ENCODE results near the gene ITGB4. TPM values are rescaled to one million over a fixed set of nuclear protein-coding genes. Genes with fewer than 3 reads are reported as not detected.
"Not testable (repeated sequence)": the region's sequence is repeated elsewhere in the genome, so short reads cannot be mapped to it uniquely, and the experiment has no call there.

ITGB4 gene
- total RNA-seq, 1 donor from 2014 or later: 29.0 TPM

- DNase-seq (ENCODE audit: low read depth in 2 of 2): no peak
Measured at GRCh38 chr17:75752802-75753513, 31.7 kb downstream of the ITGB4 start.

DNA sequence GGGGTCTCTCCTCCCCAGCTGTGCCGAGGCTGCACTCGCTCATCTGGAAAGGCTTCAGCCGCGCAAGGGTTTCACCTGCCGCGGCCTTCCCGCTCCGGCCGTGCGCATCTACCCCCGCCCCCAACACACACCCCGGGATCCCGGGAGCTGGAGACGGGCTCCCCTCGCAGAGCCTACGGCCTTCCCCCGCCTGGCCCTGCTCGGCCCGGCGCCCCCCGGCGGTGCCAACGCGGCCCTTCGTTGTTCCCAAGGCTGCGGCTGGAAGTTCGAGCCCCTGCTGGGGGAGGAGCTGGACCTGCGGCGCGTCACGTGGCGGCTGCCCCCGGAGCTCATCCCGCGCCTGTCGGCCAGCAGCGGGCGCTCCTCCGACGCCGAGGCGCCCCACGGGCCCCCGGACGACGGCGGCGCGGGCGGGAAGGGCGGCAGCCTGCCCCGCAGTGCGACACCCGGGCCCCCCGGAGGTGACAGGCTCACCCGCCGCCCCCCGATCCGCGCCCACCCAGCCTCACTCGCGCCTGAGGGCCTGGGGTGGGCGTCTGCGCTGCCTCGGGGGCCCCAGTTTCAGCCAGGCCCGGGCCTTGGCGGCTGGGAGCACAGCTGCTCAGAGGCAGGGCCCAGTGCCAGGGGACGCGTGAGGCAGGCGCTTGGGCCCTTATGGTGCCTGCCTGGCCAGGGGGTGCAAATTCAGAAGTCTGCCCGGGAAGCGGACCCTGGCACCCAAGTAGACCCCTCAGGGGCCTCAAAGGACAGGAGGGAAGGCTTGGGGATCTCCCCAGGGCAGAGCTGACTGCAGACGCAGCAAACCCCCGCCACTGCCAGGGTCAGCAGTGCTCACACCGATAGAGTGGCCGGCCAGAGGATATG, 32.5 kb downstream of the ITGB4 start:
- DNase-seq (ENCODE audit: low read depth in 2 of 2): peak in 1 of 2 donors; percentile 70

- no peak for DNase-seq (ENCODE audit: low read depth in 2 of 2)
Measured at GRCh38 chr17:75754378-75755204, 33.3 kb downstream of the ITGB4 start.

DNA sequence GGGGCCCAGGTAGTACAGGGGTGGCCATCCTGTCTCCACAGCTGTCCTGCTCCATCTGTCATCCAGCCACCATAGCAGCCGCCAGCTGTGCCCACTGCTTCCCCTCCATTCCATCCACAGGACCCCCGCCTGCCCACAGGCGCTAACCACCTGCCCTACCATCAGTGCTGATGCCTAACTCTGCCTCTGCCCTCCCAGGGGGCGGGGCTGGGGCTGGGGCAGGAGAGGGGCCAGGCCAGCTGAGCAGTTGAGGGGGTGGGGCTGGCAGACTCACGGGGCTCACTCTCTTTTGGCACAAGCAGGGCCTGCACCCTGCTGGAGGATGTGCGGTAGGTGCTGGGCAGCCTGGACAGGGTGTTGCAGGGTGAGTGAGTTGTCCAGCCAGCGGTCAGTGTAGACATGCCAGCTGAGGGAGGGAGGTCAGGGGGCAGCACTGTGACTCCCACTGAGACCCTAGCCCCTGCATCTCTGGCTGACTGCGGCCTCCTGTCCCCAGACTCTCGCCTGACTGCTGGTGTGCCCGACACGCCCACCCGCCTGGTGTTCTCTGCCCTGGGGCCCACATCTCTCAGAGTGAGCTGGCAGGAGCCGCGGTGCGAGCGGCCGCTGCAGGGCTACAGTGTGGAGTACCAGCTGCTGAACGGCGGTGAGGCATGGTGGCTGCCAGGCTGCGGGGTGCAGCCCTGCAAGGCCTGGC, 34.1 kb downstream of the ITGB4 start:
- DNase-seq (ENCODE audit: low read depth in 2 of 2): no peak

DNA sequence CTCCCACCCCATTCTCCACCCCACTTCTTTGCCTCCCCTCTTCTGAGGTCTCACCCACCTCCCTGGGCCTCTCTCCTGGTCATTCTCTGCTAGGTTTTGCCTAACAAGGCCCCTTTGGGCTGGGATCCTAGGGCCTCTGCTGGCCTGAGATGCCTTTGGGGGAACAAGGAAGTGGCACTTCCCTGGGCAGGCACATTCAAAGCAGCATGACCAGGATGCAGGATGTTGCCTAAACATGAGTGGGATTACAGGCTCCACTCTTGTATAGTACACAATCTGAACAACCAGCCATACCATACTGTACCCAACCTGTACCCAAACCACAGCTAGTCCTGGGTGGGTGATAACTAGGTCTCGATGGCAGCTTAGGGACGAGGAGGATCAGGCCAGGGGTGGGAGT, 34.7 kb downstream of the ITGB4 start:
- DNase-seq (ENCODE audit: low read depth in 2 of 2): no peak

DNA sequence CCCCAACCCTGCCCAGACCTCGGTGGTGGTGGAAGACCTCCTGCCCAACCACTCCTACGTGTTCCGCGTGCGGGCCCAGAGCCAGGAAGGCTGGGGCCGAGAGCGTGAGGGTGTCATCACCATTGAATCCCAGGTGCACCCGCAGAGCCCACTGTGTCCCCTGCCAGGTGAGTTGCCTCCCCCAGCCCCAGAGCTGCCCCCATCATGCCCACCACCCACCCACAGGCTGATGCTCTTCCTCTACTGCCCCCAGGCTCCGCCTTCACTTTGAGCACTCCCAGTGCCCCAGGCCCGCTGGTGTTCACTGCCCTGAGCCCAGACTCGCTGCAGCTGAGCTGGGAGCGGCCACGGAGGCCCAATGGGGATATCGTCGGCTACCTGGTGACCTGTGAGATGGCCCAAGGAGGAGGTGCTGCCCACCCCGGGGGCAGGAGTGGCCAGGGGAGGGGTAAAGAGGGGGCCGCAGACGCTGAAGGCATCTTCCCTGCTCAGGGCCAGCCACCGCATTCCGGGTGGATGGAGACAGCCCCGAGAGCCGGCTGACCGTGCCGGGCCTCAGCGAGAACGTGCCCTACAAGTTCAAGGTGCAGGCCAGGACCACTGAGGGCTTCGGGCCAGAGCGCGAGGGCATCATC, 35.3 kb downstream of the ITGB4 start:
- no peak for DNase-seq (ENCODE audit: low read depth in 2 of 2)

DNA sequence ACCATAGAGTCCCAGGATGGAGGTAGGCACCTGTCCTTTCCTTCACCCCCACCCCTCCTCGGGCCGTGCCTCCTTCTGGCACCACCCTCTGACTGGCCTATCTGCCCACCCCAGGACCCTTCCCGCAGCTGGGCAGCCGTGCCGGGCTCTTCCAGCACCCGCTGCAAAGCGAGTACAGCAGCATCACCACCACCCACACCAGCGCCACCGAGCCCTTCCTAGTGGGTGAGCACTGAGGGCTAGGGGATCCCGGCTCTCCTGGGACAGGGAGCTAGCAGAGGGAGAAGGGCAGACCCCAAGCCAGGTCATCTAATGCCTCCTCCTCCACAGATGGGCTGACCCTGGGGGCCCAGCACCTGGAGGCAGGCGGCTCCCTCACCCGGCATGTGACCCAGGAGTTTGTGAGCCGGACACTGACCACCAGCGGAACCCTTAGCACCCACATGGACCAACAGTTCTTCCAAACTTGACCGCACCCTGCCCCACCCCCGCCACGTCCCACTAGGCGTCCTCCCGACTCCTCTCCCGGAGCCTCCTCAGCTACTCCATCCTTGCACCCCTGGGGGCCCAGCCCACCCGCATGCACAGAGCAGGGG, 35.9 kb downstream of the ITGB4 start:
- DNase-seq (ENCODE audit: low read depth in 2 of 2): no peak

GRCh38 chr17:75758131-75758905, 37.1 kb downstream of the ITGB4 start:
- DNase-seq (ENCODE audit: low read depth in 2 of 2): no peak

DNA sequence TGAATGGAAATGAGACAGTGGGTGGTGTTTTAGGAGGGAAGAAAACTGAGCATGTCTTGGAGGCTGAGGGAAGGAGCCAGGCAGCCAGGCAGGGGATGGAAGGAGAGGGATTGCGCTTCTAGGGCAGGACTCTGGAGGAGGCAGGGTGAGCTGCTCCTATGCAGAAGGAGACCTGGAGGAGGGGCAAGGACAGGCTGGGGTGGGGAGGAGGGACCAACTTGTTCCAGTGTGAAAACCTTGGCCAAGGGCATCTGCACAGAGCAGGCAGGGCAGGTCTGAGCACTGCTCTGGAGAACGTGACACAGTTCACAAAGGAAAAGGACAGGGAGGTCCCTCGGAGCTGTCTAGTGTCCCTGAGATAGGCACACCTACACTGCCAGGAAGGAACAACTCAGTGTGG, 38.2 kb downstream of the ITGB4 start:
- DNase-seq (ENCODE audit: low read depth in 2 of 2): no peak

DNA sequence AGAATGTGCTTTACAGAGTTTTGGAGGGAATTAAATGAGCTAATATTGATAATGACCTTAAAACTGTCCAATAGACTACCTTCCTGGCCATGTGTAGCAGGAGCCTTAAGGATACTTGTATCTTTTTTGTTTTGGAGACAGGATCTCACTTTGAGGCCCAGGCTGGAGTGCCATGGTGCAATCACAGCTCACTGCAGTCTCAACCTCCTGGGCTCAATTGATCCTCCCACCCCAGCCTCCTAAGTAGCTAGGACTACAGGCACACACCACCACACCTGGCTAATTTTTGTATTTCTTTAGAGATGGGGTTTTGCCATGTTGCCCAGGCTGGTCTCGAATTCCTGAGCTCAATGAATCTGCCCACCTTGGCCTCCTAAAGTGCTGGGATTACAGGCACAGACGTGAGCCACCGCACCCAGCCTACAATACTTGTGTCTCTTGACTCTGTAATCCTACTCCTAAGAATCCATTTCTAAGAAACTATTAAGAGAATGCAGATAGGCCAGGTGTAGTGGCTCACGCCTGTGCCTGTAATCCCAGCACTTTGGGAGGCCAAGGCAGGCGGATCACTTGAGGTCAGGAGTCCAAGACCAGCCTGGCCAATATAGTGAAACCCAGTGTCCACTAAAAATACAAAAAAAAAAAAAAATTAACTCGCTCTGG, 38.9 kb downstream of the ITGB4 start:
- not testable (repeated sequence) for DNase-seq (ENCODE audit: low read depth in 2 of 2)

DNA sequence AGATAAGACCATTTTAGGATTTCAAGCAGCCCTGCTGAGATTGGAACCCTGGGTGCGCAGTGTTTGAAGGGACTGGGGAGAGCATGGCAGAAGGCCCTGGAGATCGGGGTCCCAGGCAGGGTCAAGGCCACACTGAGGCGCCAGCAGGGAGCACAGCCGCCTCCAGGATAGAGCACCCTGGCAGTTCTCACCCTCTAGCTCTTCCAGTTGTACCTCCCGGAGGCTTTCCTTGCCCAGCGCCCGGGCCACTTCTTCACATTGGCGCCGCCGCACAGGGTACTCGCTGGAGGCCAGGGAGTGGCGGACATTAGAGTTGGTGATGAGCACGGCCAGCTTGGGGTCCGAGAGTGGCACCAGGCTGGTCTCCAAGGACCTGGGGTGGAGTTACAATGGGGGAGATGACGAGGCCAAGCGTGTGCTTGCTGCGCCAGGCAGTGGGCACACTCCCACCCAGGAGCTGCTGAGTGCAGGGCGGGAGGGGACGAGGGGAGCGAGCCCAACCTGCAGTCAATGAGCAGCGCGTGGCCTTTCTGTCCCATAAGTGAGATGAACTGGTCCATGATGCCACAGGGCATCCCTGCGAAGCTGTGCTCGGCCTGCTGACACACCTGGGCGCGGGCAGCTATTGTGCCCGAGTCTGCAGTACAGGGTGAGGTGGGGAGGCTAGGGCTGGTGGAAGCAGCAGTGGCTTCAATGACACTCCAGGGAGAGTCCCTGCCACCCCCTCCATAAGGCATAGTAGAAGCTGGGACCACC, 41.4 kb downstream of the ITGB4 start:
- DNase-seq (ENCODE audit: low read depth in 2 of 2): no peak

DNA sequence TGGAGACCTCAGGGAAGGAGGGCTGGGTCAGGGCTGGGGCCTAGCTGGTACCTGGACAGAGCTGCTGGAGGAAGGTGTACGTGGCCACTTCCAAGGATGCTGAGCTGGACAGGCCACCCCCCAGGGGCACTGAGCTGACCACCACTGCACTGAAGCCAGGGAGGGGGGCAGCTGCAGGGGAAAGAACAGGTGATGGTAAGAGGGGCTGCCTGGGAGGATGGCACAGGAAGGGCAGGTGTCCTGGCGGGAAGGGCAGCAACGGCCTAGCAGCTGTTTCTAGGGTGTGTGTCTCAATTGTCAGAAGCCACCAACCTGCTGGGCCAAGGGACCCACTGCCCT, 42.0 kb downstream of the ITGB4 start:
- DNase-seq (ENCODE audit: low read depth in 2 of 2): no peak

- no peak for DNase-seq (ENCODE audit: low read depth in 2 of 2)
Measured at GRCh38 chr17:75763613-75764416, 42.6 kb downstream of the ITGB4 start.

GRCh38 chr17:75764417-75764710, 43.1 kb downstream of the ITGB4 start:
- DNase-seq (ENCODE audit: low read depth in 2 of 2): no peak

DNA sequence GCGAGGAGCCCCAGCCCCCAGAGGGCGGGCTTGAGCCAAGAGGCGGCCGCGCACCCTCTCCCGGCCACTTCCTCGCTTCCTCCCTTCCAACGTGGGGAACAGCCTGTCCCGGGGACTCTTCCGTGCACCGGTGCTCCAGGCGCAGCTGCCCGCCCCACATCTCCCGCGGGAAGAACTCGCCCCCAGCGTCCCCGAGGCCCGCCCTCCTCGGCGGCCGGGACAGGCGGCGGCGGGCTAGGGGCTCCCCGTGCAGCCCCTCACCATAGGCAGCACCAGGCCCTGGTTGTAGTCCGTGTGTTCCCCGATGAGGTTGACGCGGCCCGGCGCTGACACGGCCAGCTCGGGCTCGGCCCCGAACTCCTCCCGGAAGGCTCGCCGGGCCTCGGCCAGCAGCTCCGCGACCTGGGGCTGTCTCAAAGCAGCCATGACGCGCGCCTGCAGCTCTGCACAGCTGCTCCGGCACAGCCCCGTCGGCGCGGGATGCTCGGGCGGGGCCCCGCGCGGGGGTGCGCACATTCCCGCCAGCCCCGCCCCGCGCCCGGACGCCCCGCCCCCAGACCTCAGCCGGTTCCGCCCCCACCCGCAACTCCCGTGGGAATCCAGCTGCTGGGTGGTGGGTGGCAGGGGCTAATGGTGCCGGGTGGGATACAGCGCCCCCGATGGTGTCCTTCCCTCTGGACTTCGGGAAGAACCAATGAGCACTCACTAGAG, 43.6 kb downstream of the ITGB4 start, which contains the start of gene GALK1:
GALK1 (minus strand) TSS at position 482 of the 711 bp plus-strand sequence; CDS start at position 426, 56 bp downstream.
- peak; percentile 66 for DNase-seq (ENCODE audit: low read depth in 2 of 2)

GRCh38 chr17:75765981-75766380, 44.7 kb downstream of the ITGB4 start:
- DNase-seq (ENCODE audit: low read depth in 2 of 2): no peak

- no peak for DNase-seq (ENCODE audit: low read depth in 2 of 2)
Measured at GRCh38 chr17:75767881-75768280, 46.6 kb downstream of the ITGB4 start.

All from lung microvascular endothelial cell (primary cell).